Measurements from ENCODE around the gene GRID2. TPM values are rescaled to one million over a fixed set of nuclear protein-coding genes. Genes with fewer than 3 reads are reported as not detected.

GRID2 gene
- polyA plus RNA-seq, 1 donor from 2014 or later, result 14.9 TPM

GRCh38 chr4:92265021-92265420 is 38.7 kb upstream of the GRID2 start:
- no peaks in the 10 kb centered on the region for H3K36me3 ChIP-seq (ENCODE audit: insufficient read depth, low read length)
- H3K9me3 ChIP-seq (ENCODE audit: low read length), result no peaks in the 10 kb centered on the region
- TF ChIP-seq CTCF (IDR thresholded peaks at IDR 0.05; ENCODE audit: poor library complexity, severe bottlenecking) (no peak), REST (IDR thresholded peaks at IDR 0.05; ENCODE audit: borderline replicate concordance) (no peak), EP300 (conservative IDR thresholded peaks at IDR 0.05; ENCODE audit: poor library complexity, severe bottlenecking) (no peak), TAF1 (IDR thresholded peaks at IDR 0.05; ENCODE audit: low read depth) (no peak), SMC3 (conservative IDR thresholded peaks at IDR 0.05; ENCODE audit: poor library complexity) (no peak), EZH2 (IDR thresholded peaks at IDR 0.05; ENCODE audit: borderline replicate concordance, insufficient read depth, low read length, poor library complexity, severe bottlenecking) (no peak), POLR2AphosphoS5 (IDR thresholded peaks at IDR 0.05) (no peak), MXI1 (conservative IDR thresholded peaks at IDR 0.05; ENCODE audit: poor library complexity, severe bottlenecking) (no peak), RAD21 (conservative IDR thresholded peaks at IDR 0.05) (no peak)

GRCh38 chr4:92265798-92266197 is 38.0 kb upstream of the GRID2 start:
- Histone ChIP-seq H3K4me3 (ENCODE audit: low read length) (no peak overlapping the region), H3K9ac (ENCODE audit: low read length) (no peak overlapping the region), H3K27ac (ENCODE audit: low read length) (no peak overlapping the region), H2AFZ (ENCODE audit: low read depth, low read length) (no peak overlapping the region), H3K36me3 (ENCODE audit: insufficient read depth, low read length) (no peaks in the 10 kb centered on the region), H3K79me2 (replicated peaks; ENCODE audit: insufficient read depth, low read length) (no peaks in the 10 kb centered on the region), H3F3A (ENCODE audit: insufficient read depth, low read length, poor library complexity, severe bottlenecking) (no peaks in the 10 kb centered on the region), H3K9me3 (ENCODE audit: low read length) (no peaks in the 10 kb centered on the region), H4K20me1 (ENCODE audit: insufficient read depth) (no peaks in the 10 kb centered on the region), H3K9me2 (ENCODE audit: insufficient read depth, low read length) (no peaks in the 10 kb centered on the region), H3K27me3 (ENCODE audit: insufficient read depth, low read depth, low read length) (no peaks in the 10 kb centered on the region), H3K4me2 (ENCODE audit: low read length) (no peak overlapping the region)
- no peak for TF ChIP-seq EP300 (conservative IDR thresholded peaks at IDR 0.05; ENCODE audit: poor library complexity, severe bottlenecking)
- TF ChIP-seq TAF1 (IDR thresholded peaks at IDR 0.05; ENCODE audit: low read depth), result no peak
- TF ChIP-seq POLR2AphosphoS5 (IDR thresholded peaks at IDR 0.05), result no peak
- TF ChIP-seq SMC3 (conservative IDR thresholded peaks at IDR 0.05; ENCODE audit: poor library complexity), result no peak
- TF ChIP-seq RAD21 (conservative IDR thresholded peaks at IDR 0.05), result no peak
- no peak for TF ChIP-seq CTCF (IDR thresholded peaks at IDR 0.05; ENCODE audit: poor library complexity, severe bottlenecking)
- TF ChIP-seq REST (IDR thresholded peaks at IDR 0.05; ENCODE audit: borderline replicate concordance), result no peak
- no peak for TF ChIP-seq EZH2 (IDR thresholded peaks at IDR 0.05; ENCODE audit: borderline replicate concordance, insufficient read depth, low read length, poor library complexity, severe bottlenecking)
- TF ChIP-seq MXI1 (conservative IDR thresholded peaks at IDR 0.05; ENCODE audit: poor library complexity, severe bottlenecking), result no peak

More at GRCh38 chr4:92265021-92265420, 38.7 kb upstream of the GRID2 start:
- no peak overlapping the region for H3K4me3 ChIP-seq (ENCODE audit: low read length)
- H3K79me2 ChIP-seq (replicated peaks; ENCODE audit: insufficient read depth, low read length), result no peaks in the 10 kb centered on the region
- no peaks in the 10 kb centered on the region for H4K20me1 ChIP-seq (ENCODE audit: insufficient read depth)
- H3K27ac ChIP-seq (ENCODE audit: low read length), result no peak overlapping the region
- no peak overlapping the region for H2AFZ ChIP-seq (ENCODE audit: low read depth, low read length)
- no peaks in the 10 kb centered on the region for H3K9me2 ChIP-seq (ENCODE audit: insufficient read depth, low read length)
- no peak overlapping the region for H3K9ac ChIP-seq (ENCODE audit: low read length)
- H3K4me2 ChIP-seq (ENCODE audit: low read length), result no peak overlapping the region
- no peaks in the 10 kb centered on the region for H3K27me3 ChIP-seq (ENCODE audit: insufficient read depth, low read depth, low read length)
- no peaks in the 10 kb centered on the region for H3F3A ChIP-seq (ENCODE audit: insufficient read depth, low read length, poor library complexity, severe bottlenecking)

All from neural cell (in vitro differentiated cells).